Body of pancreas (tissue), 4 donors: ENCODE measurements around the gene RASAL1. TPM values are rescaled to one million over a fixed set of nuclear protein-coding genes. Genes with fewer than 3 reads are reported as not detected.

Experiments used
- ATAC-seq: fragments of 150-250 bp; one replicate; pipeline ENCODE4 v1.9.1; 2016
- DNase-seq, 4 donors: peaks; one replicate each; pipeline ENCODE4 v3.0.0-alpha.2; 2019
- H3K27ac ChIP-seq, 4 donors: fragments of 200-600 bp; sonication (generic); 1 replicate in 3 of 4; 2 replicates in 1 of 4; pipeline versions ENCODE4 v1.5.1 to v1.6.1; 2016 to 2019; ENCODE audit warnings: mild to moderate bottlenecking in 1 of 4, mixed read lengths in 1 of 4, moderate library complexity in 1 of 4
- H3K27me3 ChIP-seq, 2 donors: fragments of 200-600 bp; sonication (generic); one replicate each; pipeline ENCODE4 v1.6.0; 2016; ENCODE audit warnings: mild to moderate bottlenecking in 1 of 2
- H3K36me3 ChIP-seq, 2 donors: fragments of 200-600 bp; sonication (generic); replicated peaks in 1 of 2; 2 replicates each; pipeline ENCODE4 v1.5.1; 2016; ENCODE audit warnings: low read depth in 2 of 2; ENCODE audit not compliant: insufficient read depth in 1 of 2
- H3K4me1 ChIP-seq: fragments of 200-600 bp; sonication (generic); one replicate; pipeline ENCODE4 v1.6.0; 2016
- H3K4me3 ChIP-seq, 2 donors: fragments of 200-600 bp; sonication (generic); 1 replicate in 1 of 2; 2 replicates in 1 of 2; pipeline ENCODE4 v1.5.1; 2016 to 2019
- H3K9me3 ChIP-seq, 3 donors: fragments of 200-600 bp; sonication (generic); 1 replicate in 2 of 3; 2 replicates in 1 of 3; pipeline ENCODE4 v1.5.1; 2016
- POLR2A ChIP-seq, 3 donors: fragments of 450-650 bp; IDR thresholded peaks; one replicate each; pipeline ENCODE4 v1.6.1; 2016; ENCODE audit warnings: antibody characterized with exemption in 3 of 3, mild to moderate bottlenecking in 2 of 3
- WGBS, 2 donors: methylation state at CpG; one replicate each; pipeline ENCODE4 v1.1.5; 2017; 5-methylcytosine and 5-hydroxymethylcytosine counted together
- intact Hi-C: fragments of 100-400 bp; cut with DNase I; formaldehyde crosslinking; loops from one replicate; pipeline ENCODE4 v1.15.1; 2023
- total RNA-seq, 2 donors: library from RNA; depleted of rRNA; stranded (reverse); fragments of >200 nt; gene quantifications; one replicate each; pipeline ENCODE4 v1.1.0, GENCODE V29; 2016
- TF ChIP-seq, protein P1 (sequence below), 7 experiments: fragments of 450-650 bp in 4 of 7; fragments of 200-600 bp in 3 of 7; sonication (generic) in 3 of 7; IDR thresholded peaks; one replicate each; pipeline ENCODE4 v1.5.1; 2016 to 2019; ENCODE audit warnings: antibody characterized with exemption in 7 of 7

RASAL1 gene
- total RNA-seq, 2 donors from 2014 or later: 0.66 to 2.1 TPM

DNA sequence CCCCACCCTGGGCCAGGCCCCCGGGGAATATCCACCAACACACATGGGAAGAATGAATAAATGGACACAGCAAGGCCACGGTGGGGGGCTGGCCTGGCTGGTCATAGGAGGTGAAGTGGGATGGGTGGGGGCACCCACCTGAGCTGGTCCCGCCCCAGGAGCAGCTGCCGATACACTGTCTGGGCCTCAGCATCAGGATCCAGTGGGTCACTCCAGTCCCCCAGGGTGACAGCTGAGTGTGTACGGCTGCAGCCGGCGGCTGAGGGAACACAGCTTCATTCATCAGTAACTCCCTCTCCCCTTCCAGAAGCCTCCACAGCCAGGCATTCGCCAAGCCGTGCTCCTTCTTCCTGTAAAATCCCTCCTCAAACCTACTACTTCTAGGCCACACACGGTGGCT lies 33.8 kb downstream of the RASAL1 start:
- intact Hi-C loops: no loop called here
- Histone ChIP-seq H3K36me3 (no peaks in the 10 kb centered on the region), H3K4me3 (no peak overlapping the region), H3K27me3 (no peaks in the 10 kb centered on the region), H3K4me1 (peaks cover 19% of the 10 kb centered on the region), H3K9me3 (no peaks in the 10 kb centered on the region), H3K27ac (no peak overlapping the region)
- no peak for DNase-seq
- ATAC-seq: no peak
- 81 to 95% methylated on average over 6 to 10 of the region's 10 CpGs for WGBS, 2 donors
- TF ChIP-seq, protein P1, sequence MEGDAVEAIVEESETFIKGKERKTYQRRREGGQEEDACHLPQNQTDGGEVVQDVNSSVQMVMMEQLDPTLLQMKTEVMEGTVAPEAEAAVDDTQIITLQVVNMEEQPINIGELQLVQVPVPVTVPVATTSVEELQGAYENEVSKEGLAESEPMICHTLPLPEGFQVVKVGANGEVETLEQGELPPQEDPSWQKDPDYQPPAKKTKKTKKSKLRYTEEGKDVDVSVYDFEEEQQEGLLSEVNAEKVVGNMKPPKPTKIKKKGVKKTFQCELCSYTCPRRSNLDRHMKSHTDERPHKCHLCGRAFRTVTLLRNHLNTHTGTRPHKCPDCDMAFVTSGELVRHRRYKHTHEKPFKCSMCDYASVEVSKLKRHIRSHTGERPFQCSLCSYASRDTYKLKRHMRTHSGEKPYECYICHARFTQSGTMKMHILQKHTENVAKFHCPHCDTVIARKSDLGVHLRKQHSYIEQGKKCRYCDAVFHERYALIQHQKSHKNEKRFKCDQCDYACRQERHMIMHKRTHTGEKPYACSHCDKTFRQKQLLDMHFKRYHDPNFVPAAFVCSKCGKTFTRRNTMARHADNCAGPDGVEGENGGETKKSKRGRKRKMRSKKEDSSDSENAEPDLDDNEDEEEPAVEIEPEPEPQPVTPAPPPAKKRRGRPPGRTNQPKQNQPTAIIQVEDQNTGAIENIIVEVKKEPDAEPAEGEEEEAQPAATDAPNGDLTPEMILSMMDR (IDR thresholded peaks at IDR 0.05): no peak
- no peak for TF ChIP-seq POLR2A (IDR thresholded peaks at IDR 0.05)

DNA sequence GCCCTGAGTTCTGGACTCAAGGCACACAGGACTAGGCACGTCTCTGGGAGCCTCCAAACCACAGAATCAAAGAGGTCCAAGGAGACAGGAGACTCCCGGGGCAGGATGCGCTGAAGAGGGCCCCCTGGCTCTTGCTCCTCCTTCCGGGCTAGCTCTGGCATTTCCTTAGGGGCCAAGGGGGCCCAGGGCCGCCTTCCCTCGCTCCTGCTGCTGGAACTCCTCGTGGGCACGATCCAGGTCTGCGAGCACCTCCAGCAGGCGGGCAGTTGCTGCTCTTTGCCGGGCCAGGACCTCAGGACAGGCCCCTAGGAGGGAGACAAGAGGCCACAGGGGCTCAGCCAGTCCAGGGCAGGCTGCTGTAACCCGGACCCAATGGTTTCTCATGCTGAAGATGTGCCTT lies 35.8 kb downstream of the RASAL1 start:
- intact Hi-C loops: no loop called here
- 75 to 85% methylated on average over 10 to 11 of the region's 12 CpGs for WGBS, 2 donors
- no peak overlapping the region for H3K27ac ChIP-seq

DNA sequence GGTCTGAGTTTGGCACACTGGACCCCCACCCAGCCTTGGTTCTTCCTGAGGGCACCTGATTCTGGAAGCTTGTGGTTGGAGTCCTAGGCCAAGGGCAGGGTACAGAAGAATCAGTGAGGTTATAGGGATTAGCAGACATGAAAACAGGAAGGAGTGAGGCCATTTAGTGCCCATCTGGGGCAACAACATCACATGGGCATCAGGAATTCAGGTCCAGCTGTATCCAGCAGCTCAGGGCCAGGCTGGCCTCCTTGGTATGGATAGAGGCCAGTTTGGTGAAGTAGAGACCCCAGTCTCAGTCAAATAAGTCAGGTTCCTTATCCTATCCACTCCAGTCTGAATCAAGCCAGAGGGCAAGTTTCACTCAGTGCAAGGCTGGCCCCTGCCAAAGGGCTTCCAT lies 36.2 kb downstream of the RASAL1 start:
- Histone ChIP-seq H3K4me1 (peaks cover 19% of the 10 kb centered on the region), H3K9me3 (no peaks in the 10 kb centered on the region), H3K27me3 (no peaks in the 10 kb centered on the region), H3K4me3 (no peak overlapping the region), H3K27ac (peak overlapping the region in 3 of 4 donors; percentile 71 to 84 (median 79)), H3K36me3 (no peaks in the 10 kb centered on the region)
- TF ChIP-seq, protein P1 (IDR thresholded peaks at IDR 0.05): no peak
- intact Hi-C loops: no loop called here
- ATAC-seq: no peak
- DNase-seq: no peak

More for the DNA sequence above, 35.8 kb downstream of the RASAL1 start:
- H3K9me3 ChIP-seq: no peaks in the 10 kb centered on the region
- H3K27me3 ChIP-seq: no peaks in the 10 kb centered on the region
- no peak overlapping the region for H3K4me3 ChIP-seq
- TF ChIP-seq, protein P1 (IDR thresholded peaks at IDR 0.05): no peak
- no peak for TF ChIP-seq POLR2A (IDR thresholded peaks at IDR 0.05)
- no peaks in the 10 kb centered on the region for H3K36me3 ChIP-seq
- DNase-seq (no peak), ATAC-seq (no peak)
- H3K4me1 ChIP-seq: peaks cover 19% of the 10 kb centered on the region

DNA sequence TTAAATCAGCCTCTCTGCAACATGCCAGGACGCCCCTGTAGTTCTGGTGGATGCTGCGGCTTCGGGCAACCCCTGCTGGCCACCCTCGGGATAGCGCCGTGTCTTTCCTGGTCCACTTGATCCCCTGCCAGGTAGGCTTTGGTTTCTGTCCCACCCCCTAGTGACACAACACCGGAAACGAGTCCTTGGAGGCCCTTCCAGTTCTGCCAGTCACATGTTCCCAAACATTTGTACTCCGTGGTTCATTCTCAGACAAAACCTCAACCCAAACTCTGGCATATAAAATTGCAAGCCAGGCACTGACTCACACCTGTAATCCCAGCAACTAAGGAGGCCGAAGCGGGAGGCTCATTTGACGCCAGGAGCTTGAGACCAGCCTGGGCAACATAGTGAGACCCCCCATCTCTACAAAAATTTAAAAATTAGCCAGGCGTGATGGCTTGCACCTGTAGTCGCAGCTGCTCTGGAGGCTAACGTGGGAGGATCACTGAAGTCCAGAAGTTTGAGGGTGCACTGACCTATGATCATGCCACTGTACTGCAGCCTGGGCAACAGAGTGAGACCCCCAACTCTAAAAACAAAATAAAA lies 37.0 kb downstream of the RASAL1 start:
- Histone ChIP-seq H3K9me3 (no peaks in the 10 kb centered on the region), H3K27me3 (no peaks in the 10 kb centered on the region), H3K4me1 (peaks cover 13% of the 10 kb centered on the region), H3K4me3 (no peak overlapping the region), H3K27ac (peak overlapping the region; percentile 71 to 84 (median 79)), H3K36me3 (no peaks in the 10 kb centered on the region)
- TF ChIP-seq POLR2A (IDR thresholded peaks at IDR 0.05): no peak
- TF ChIP-seq, protein P1 (IDR thresholded peaks at IDR 0.05): peak; percentile 78 to 98 (median 94)
- DNase-seq: peak; percentile 93 to 96 (median 95)
- WGBS, 2 donors: 23 to 26% methylated on average over 11 to 15 of the region's 15 CpGs
- intact Hi-C loops: no loop called here
- peak; percentile 98 for ATAC-seq
